G401 (cell line): ENCODE measurements around the gene GRM8. TPM values are rescaled to one million over a fixed set of nuclear protein-coding genes. Genes with fewer than 3 reads are reported as not detected.

ENCODE experiments used
- DNase-seq: peaks from one replicate; pipeline ENCODE4 v3.0.0-alpha.2; 2015; ENCODE audit warnings: low spot score
- in situ Hi-C: cut with HindIII; loops from 2 replicates; pipeline ENCODE4 v1.10.0; 2016; ENCODE audit warnings: low sequenced_read_pairs, mixed read lengths
- total RNA-seq: library from RNA; depleted of rRNA; stranded (reverse); fragments of >200 nt; shearing (Covaris generic); gene quantifications from 2 replicates; pipeline ENCODE4 v1.2.3, GENCODE V29; 2014; rRNA removed

GRM8 gene
- not detected in 2 replicates for total RNA-seq

DNA sequence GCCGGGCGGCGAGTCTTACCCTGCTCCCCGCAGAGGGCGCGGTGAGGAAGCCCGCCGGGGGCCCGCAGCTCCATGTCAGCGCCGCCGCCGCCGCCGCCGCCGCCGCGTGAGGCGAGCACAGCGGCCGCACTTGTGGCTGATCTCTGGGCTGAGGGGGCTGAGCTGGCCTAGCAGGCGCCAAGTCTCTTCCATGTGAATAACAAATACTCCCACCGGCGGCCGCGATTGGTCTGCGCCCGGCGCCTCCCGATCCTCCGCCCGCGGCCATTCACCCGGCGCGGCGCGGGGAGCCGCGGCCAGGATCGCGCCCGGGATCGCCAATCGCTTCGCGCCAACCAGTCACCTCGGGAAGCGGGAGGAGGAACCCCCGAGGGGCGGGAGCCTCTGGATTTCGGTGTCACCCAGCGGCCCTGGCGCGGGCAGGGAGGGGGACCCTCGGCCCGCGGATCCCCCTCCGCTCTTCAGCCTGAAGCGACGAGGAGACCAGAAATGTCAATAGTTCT, at the start of gene GRM8:
Gene GRM8, minus strand, starts transcription at position 164 of the 503 bp plus-strand sequence.
- DNase-seq: peak; percentile 20
- in situ Hi-C loops: no loop called here

DNA sequence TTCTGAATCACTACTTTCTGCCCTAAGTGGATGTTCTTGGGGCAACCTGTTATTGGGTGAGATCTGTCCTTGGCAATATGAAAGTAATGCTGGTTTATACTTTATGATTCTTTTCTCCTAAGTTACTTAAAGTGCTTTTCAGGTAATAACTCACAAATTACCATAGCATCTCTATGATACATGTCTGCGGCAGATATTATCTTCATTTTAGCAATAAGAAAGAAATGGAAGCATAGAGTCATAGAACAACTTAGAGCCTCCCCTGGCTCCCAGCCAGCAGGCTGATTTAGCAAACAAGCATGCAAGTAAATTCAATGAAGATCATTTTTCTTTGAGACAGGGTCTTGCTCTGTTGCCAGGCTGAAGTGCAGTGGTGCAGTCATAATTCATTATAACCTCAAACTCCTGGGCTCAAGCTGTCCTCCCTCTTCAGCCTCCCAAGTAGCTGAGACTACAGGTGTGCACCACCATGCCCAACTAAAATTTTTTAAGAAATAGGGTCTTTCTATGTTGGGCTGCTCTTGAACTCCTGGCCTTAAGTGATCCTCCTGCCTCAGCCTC, 38.1 kb upstream of the GRM8 start:
- no peak for DNase-seq
- in situ Hi-C loops: no loop called here

DNA sequence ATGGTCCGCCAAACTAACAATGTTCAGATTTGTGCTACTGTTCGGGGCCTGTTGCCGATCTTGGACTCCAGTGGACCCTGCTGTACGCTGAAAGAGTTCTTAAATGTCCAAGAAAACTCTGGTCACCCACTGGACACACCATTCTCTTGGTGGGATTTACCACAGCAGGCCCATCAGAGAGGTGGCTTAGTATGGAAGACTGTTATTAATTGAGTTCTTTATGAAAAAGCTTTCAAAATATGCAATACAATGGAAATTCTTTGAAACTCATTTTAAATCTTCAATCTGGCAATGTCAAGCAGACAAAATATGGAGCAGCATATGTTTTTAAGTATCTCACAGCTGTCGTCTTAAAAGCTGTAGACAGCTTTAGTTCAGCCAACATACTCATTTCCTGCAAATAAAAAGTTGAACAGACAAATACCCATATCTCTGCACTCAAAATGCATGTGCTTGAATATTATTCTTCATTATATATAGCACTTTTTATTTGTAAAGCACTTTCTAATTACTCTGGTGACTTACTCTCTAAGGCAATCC, 37.4 kb upstream of the GRM8 start:
- DNase-seq: no peak
- in situ Hi-C loops: no loop called here

DNA sequence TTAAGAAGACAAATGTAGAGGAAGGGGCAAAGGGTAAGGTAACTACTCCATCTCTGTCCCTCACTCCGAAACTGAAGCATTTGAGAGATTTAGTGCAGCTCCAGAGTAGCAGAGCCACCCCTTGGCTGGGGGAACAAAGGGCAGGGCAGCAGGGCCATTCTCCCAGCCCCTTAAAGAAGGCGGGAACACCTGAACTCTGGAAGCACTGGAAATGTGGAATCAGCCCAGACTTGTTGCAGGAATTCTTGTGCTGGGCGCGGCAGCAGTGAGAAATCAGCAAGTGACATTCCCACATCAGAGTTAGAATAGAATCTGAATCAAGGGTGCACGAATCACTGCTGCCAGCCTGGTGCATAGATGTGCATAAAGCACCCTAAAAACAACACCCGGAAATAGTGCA, 34.4 kb upstream of the GRM8 start:
- in situ Hi-C loops: no loop called here
- DNase-seq: no peak

DNA sequence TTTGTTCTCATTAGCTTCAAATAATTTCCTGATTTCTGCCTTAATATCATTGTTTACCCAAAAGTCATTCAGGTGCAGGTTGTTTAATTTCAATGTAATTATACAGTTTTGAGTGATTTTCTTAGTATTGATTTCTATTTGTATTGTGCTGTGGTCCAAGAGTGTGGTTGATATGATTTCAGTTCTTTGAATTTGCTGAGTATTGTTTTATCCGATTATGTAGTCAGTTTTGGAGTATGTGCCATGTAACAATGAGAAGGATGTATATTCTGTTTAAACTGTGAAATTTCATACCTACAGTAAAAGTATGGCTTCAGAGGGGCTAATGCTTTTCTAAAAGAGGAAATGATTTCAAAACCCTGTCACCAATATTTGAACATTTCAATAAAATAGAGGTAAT, 17.4 kb upstream of the GRM8 start:
- in situ Hi-C loops: no loop called here
- DNase-seq: no peak

DNA sequence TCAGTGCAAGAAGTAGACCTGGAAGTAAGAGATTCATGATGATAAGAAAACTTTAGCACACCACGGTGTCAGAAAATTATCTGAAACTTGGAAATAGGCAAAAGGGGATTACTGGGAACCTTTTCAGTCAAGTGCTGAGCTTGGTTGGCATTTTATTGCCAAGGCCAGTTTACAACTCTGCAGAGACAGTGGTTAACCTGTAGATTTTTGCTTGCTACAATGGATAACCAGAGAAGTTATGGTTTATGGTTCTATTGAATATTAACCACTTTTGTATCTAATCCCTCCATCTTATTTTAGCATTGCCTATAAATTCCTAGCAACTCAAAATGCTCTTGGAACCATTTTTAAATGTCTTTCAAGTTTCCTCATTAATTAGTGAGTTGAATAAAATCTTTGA, 13.3 kb upstream of the GRM8 start:
- in situ Hi-C loops: no loop called here

DNA sequence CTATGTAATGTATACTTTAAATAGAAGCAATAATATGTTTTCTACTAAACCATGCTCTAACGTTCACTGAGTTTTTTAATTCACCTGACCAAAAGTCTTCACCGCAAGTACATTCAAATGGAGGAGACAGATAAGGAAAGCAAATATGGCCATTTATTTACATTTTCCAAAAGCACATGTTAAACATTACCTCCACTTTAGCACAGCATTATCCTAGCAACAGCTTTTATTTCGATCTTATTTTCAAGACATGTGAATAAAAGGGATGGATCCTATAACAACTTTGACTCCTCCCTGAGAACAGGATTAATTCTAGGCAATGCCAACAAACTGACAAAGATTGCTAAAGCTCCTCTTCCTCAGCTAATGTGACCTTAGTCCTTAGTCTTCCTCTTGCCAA, 11.5 kb upstream of the GRM8 start:
- in situ Hi-C loops: no loop called here

More for the DNA sequence above, 13.3 kb upstream of the GRM8 start:
- no peak for DNase-seq

DNA sequence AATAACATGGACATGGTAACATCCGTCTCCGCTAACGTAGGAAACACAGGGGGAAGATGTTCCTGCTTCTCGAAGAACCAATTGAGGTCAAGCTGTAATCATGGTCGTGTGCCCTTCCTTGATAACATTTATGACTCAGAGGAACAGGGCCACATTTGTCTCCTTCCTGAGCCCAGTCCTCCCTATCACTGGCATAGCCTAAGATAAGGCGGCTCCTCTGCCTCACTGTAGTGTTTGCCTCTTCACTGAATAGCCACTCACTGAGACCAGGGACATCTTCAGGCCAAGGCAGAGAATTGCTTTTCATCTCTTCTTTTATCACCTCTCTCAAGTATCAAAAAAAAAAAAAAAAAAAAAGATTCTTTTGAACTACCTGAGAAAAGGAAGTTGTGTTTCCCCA, 5.4 kb upstream of the GRM8 start:
- no peak for DNase-seq
- in situ Hi-C loops: no loop called here

More for the DNA sequence above, 11.5 kb upstream of the GRM8 start:
- no peak for DNase-seq

DNA sequence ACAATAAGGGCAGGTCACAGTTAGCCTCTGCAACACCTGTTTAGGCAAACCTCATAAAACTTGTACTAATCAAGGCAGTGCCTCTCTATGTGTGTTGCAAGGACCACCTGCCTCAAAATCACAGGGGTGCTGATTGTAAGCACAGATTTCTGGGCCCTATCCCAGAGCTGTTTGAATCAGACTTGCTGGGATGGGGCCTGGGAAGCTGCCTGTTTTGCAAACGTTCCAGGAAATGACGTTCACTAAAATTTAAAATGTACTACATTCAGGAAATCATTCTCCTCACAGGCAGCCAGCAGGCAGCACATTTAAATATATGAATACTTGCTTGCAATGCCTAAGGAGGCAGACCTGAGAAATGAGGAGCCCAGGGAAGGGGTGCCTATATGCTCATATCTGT, 4.3 kb upstream of the GRM8 start:
- DNase-seq: no peak
- in situ Hi-C loops: no loop called here

DNA sequence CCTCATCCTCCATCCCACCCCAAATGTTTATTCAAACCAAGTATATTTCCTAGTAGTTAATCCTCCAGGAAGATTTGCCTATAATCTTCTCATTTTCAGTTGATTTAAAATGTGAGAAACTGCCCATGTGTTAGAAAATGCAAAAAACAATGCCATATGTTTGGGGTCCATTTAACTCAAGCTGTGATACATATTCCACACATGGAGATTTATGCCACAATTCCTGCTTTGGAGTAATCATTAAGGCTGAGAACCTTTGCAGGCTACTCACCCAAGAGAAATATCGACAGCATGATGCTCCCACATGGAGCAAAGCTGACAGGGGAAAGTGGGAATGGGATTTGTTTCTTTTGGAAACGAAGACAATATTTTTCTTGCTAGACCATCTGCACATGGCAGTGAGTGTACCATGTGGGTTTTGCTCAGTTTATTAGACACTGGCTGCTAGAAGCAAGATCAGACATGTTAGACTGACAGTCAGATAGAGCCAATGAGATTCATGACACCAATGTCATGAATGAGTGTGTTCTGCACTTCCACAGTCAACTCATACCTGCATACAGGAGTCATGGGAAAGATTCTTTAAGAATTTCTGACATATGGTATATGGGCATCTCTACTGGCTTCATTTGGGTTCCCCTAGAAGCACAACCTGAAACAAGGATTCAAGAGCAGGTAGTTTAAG, 3.4 kb upstream of the GRM8 start:
- in situ Hi-C loops: no loop called here
- no peak for DNase-seq

DNA sequence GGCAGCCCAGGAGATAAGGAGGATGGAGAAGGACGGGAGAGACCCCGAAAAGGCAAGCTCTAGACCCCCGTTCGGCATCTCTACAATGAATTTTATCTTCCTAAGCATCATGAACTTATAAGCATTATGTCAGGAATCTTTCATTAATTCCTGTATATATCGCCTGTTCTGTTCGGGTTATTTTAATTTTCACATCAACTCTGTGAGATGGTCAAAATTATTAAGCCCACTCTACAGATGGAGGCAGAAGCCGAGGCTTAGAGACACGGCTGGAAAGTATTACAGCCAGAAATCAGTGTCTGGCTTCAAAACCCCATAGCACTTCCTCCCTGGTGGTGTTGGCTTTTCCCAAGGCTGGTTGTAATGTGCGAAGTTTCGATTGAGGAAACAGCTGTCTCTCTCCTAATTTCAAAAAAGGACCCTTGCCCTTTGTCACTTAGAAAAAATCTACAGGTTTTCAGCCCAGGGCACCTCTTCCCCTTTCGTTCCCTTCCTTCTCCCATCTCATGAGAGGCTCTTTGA, 1.5 kb upstream of the GRM8 start:
- in situ Hi-C loops: no loop called here
- DNase-seq: no peak

DNA sequence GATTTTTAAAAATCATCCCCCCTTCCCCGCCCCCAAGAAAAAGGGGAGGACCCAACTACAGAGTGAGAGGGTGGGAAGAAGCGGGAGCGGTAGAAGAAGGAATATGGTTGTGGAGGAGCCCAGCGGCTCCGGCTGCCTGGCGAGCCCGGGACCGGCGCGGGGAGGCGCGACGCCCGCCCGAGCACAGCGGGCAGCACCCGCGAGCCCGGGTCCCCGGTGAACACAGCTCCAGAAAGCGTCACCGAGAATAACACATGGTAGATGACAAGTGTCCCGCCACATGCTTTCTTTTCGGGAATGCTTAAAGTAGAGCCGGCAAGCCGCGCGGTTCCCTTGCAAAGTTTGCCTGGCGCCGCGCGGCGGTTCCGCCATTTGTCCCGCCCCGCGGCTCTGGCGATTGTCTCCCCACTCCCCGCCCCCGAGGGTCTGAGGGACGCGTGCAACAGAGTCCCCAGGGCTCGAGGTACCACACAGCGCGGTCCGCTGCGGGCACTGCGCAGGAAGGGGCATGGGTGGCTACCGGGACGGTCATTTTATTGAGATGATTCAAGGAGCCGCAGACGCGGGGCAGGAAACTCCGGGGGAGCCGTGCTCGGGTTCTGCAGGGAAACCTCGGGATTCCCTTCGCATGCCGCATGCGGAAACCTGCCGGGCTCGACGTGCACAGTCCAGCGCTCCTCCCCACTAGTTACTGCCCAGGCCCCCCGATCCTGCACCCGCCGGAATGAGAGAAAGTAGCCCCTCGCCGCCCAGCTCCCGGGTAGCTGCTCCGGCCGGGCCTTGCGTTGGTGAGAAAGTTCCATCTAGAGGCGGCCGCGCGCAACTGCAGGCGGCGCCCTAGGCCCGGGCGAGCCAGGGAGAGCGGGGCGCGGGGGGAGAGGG, 781 bp upstream of the GRM8 start:
- DNase-seq: peak; percentile 49
- in situ Hi-C loops: no loop called here

DNA sequence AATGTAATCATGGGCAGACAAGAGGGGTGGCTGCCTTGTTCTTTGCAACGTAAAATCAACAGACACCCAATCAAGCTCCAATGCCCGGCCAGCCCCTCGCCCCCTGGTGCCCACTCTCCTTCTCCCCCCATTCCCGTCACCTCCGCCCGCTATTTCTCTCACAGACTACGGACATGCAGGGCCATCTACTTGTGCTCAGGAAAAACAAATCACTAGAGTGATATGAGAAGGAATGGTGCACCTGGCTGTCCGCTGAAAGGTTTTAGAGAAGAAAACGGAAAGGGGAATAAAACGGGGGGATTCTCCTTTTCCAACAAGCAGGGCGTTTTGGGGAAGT, 396 bp downstream of the GRM8 start:
- in situ Hi-C loops: no loop called here
- DNase-seq: no peak

DNA sequence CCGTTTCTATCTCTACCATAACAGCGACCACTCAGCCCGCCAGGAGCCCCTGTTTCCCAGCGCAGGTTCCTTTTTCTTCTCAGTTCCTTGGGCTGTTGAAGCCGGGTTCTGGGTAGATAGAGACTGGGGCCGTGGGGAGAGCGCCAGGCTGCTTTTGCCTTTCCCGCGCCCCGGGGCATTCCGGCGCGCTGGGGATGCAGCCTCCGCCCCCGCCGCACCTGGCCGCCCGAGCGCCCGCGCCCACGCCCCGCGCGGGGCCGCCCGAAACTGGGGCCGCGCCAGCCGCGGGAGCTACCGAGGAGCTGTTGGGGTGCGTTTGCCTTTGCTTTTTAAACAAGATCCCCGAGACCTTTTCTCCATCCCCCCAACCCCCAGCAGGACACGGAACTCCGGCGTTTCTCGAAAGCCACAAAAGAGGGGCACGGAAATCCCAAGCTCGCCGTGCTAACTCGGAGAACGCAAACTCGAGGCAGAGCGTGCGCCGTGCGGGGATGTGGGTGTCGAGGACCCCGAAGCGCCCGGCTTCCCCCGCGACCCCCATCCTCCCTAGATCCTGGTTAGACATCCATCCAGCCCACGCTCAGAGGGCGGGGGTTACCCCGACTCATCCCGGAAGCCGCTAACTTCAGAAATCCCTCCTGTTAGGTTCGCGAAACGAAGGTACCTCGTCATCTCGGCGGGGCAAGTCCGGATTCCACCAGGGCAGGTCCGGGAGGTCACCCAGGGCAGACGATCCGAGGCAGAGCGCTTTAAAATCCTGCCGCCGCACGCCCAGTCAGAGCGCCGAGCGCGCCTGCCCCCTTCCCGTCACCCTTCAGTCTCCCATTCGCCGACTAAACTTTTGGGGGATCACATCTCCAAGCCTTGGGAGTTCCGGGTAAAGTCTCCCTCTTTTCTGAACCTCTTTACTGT, 1.0 kb downstream of the GRM8 start:
- in situ Hi-C loops: no loop called here
- no peak for DNase-seq

DNA sequence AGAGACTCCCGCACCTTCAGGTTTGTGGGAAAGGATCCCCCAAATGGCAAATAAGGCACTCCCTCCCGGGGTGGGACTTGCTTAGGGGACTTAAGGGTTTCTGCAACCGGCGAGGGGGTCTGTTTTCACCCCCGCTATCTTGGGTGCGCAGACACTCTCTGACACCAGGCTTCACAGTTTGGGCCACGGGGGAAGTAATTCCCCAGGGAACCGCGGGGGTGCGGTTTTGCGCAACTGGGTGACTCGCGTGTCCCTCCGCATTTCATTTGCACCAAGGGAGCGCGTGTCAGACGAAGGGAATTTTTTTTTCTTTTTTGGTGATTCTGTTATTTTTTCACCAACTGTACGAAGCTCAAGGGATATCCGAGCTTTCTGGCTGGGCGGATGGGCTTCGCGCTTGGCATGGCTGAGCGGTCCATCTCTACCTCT, 1.7 kb downstream of the GRM8 start:
- in situ Hi-C loops: no loop called here

DNA sequence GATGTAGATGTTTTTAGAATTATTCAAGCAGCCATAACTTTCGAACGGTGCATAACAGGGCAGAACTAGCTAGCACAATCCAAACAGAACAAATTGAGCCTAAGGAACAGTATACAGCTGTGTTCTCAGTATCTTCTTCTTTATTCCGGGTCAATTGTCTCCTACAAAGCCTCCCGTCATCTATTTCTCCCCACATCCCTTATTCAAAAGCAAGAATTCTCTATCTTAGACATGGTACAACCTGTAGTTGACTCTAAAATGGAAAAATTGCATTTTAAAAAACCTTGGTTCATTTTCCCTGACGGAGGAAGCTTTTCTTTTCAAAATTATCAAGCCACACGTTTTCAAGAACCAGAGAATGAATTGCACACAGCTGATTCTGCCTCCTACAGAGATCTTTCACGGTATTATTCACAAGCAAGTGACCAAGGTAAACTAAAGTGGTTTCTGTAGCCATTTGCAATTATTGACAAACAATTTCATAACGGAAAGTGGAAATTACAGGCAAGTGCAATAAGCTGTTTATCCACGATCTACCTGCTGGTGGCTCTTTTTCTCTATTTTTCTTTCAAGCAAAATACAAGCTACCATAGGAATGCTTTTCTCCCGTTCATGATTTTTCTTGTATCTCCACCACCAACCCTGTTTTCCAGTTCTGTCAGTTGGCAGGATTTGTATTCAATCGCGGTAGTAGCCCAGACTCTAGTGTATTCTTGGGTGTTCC, 2.3 kb downstream of the GRM8 start:
- peak; percentile 37 for DNase-seq
- in situ Hi-C loops: no loop called here

More for the DNA sequence above, 1.7 kb downstream of the GRM8 start:
- DNase-seq: no peak

DNA sequence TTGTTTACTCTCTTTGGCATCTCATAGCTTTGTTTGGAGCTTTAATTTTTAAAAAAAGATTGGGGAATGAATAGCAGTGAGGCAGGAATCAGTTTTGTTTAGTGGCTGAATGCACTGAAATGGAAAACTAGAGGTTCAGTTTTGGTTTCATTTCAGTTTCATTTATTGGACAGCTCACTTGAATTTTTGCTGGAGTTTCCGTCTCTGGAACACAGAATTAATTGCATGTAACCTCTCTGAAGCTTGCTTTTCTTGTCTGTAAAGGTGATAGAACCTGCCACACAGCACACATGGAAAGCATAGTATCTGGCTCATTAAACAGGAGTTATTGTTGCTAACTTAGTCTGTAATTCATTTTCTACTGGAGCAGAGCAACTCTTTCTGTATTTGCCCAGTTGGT, 7.1 kb downstream of the GRM8 start:
- in situ Hi-C loops: no loop called here
- DNase-seq: no peak

DNA sequence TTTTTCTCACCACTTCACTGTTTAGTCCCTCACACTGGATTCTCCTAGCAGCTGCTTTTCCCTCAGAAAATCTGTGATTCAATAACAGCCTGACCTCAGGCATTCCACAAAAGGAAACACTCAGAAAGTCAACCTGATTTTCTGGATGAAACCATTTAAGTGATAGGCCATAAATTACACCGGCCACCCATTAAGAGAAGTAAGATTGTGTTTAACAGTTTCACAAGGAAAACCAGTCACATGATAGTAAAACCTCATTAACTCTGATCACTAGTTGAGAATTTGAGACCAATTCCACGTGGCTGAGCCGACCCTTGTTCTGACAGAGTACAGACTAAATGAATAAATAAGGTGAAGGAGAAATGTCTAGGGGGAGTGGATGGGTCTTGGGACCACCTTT, 7.7 kb downstream of the GRM8 start:
- DNase-seq: no peak
- in situ Hi-C loops: no loop called here
